Activated T-helper 1 cell treated with anti-CD3 and anti-CD28 coated beads, Interleukin-12 subunit alpha, Interleukin-12 subunit beta, Interleukin-2, Interleukin-4 antibody, amounts not matched to agents 30 ng/mL and 10 ng/mL and 1 ng/mL, durations not matched to agents 14 hours and 24 hours and 36 hours (primary cell): ENCODE results near the gene FBLN7. TPM values are rescaled to one million over a fixed set of nuclear protein-coding genes. Genes with fewer than 3 reads are reported as not detected.
A peak's percentile ranks its signal among the peaks of the same experiment; 100 is the strongest.

ENCODE experiments used
- DNase-seq: peaks from one replicate; pipeline ENCODE4 v3.0.0; 2021; ENCODE audit warnings: low spot score
- H3K27ac Mint-ChIP-seq: one replicate; pipeline ENCODE4 v1.8.0; 2021; ENCODE audit warnings: mild to moderate bottlenecking, mixed read lengths
- H3K27me3 Mint-ChIP-seq: one replicate; pipeline ENCODE4 v1.8.0; 2022; ENCODE audit warnings: mild to moderate bottlenecking, moderate library complexity, mixed read lengths; ENCODE audit not compliant: insufficient read depth
- H3K36me3 Mint-ChIP-seq: one replicate; pipeline ENCODE4 v1.8.0; 2021; ENCODE audit warnings: low read depth, mixed read lengths
- H3K4me1 Mint-ChIP-seq: one replicate; pipeline ENCODE4 v1.8.0; 2021; ENCODE audit warnings: low read depth, mixed read lengths
- H3K4me3 Mint-ChIP-seq: one replicate; pipeline ENCODE4 v1.8.0; 2021; ENCODE audit warnings: mild to moderate bottlenecking, moderate library complexity, mixed read lengths
- H3K9me3 Mint-ChIP-seq: one replicate; pipeline ENCODE4 v1.8.0; 2021; ENCODE audit warnings: mixed read lengths
- intact Hi-C: fragments of 100-400 bp; cut with micrococcal nuclease; formaldehyde crosslinking; loops from one replicate; pipeline ENCODE4 v1.15.1; 2024
- total RNA-seq: library from RNA; stranded (reverse); gene quantifications from 2 replicates; pipeline ENCODE4 v1.2.3, GENCODE V29; 2022

Gene FBLN7
- total RNA-seq, 1 donor from 2014 or later: 26.4 TPM

GRCh38 chr2:112185131-112185530, 46.9 kb downstream of the FBLN7 start:
- H3K27me3 Mint-ChIP-seq: no peaks in the 10 kb centered on the region
- H3K27ac Mint-ChIP-seq: no peak overlapping the region

GRCh38 chr2:112187046-112187715, 49.0 kb downstream of the FBLN7 start:
- no peak for DNase-seq
- peaks cover 50% of the 10 kb centered on the region for H3K36me3 Mint-ChIP-seq
- intact Hi-C loops: loop anchor here (5.0 to 10.0 kb wide), 4 partner anchors 295 to 395 kb away; partner anchors contain the start of genes ANAPC1, CHCHD5, POLR1B and TTL
- H3K27me3 Mint-ChIP-seq: no peaks in the 10 kb centered on the region
- H3K4me3 Mint-ChIP-seq: peak overlapping the region; percentile 45
- peak overlapping the region; percentile 94 for H3K27ac Mint-ChIP-seq
- H3K4me1 Mint-ChIP-seq: peaks cover 72% of the 10 kb centered on the region
- H3K9me3 Mint-ChIP-seq: no peaks in the 10 kb centered on the region

More at GRCh38 chr2:112185131-112185530, 46.9 kb downstream of the FBLN7 start:
- peaks cover 64% of the 10 kb centered on the region for H3K4me1 Mint-ChIP-seq
- H3K36me3 Mint-ChIP-seq: peaks cover 42% of the 10 kb centered on the region
- intact Hi-C loops: loop anchor here (5.0 to 10.0 kb wide), 4 partner anchors 297 to 397 kb away; partner anchors contain the start of genes ANAPC1, CHCHD5, POLR1B and TTL
- H3K9me3 Mint-ChIP-seq: no peaks in the 10 kb centered on the region
- no peak overlapping the region for H3K4me3 Mint-ChIP-seq
- no peak for DNase-seq

- H3K4me3 Mint-ChIP-seq: peak overlapping the region; percentile 45
- peaks cover 56% of the 10 kb centered on the region for H3K36me3 Mint-ChIP-seq
- intact Hi-C loops: loop anchor here (1.0 to 10.0 kb wide), 10 partner anchors 17 to 394 kb away; partner anchors contain the start of genes ANAPC1, CHCHD5, POLR1B and TTL
- H3K4me1 Mint-ChIP-seq: peaks cover 71% of the 10 kb centered on the region
- H3K9me3 Mint-ChIP-seq: no peaks in the 10 kb centered on the region
- H3K27me3 Mint-ChIP-seq: no peaks in the 10 kb centered on the region
- H3K27ac Mint-ChIP-seq: peak overlapping the region; percentile 94
- DNase-seq: peak; percentile 69
Measured at GRCh38 chr2:112187805-112188596, 49.8 kb downstream of the FBLN7 start.

GRCh38 chr2:112189001-112189556, 50.9 kb downstream of the FBLN7 start:
- H3K27me3 Mint-ChIP-seq: no peaks in the 10 kb centered on the region
- peaks cover 52% of the 10 kb centered on the region for H3K36me3 Mint-ChIP-seq
- no peaks in the 10 kb centered on the region for H3K9me3 Mint-ChIP-seq
- DNase-seq: no peak
- intact Hi-C loops: loop anchor here (2.0 to 10.0 kb wide), 8 partner anchors 16 to 393 kb away; partner anchors contain the start of genes ANAPC1, CHCHD5, POLR1B and TTL
- peak overlapping the region; percentile 94 for H3K27ac Mint-ChIP-seq
- peak overlapping the region; percentile 31 for H3K4me3 Mint-ChIP-seq
- H3K4me1 Mint-ChIP-seq: peaks cover 67% of the 10 kb centered on the region

DNA sequence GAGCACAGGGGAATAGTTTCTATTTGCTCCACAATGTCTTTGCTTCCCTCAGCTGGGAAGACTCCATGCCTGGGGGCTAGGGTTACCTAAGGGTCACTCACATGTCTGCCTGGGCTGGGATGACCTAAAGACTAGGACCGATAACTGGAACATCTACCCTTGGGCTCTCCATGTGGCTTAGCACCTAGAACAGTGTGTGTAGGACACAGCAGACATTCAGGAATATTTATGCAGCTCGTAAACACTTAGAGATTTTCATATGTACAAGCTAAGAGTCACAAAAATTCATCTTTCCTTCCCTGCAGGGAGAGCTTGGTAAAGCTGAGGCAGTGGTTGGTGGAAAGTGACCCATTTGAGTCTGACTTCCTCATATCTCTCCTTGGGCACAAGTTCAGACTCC, 55.8 kb downstream of the FBLN7 start:
- H3K36me3 Mint-ChIP-seq: peaks cover 40% of the 10 kb centered on the region
- no peaks in the 10 kb centered on the region for H3K27me3 Mint-ChIP-seq
- intact Hi-C loops: no loop called here
- no peaks in the 10 kb centered on the region for H3K9me3 Mint-ChIP-seq
- H3K4me3 Mint-ChIP-seq: no peak overlapping the region
- no peak for DNase-seq
- H3K27ac Mint-ChIP-seq: peak overlapping the region; percentile 68
- peaks cover 57% of the 10 kb centered on the region for H3K4me1 Mint-ChIP-seq

- peaks cover 57% of the 10 kb centered on the region for H3K4me1 Mint-ChIP-seq
- H3K9me3 Mint-ChIP-seq: peaks cover 2% of the 10 kb centered on the region
- peaks cover 38% of the 10 kb centered on the region for H3K36me3 Mint-ChIP-seq
- peak overlapping the region; percentile 35 for H3K4me3 Mint-ChIP-seq
- H3K27me3 Mint-ChIP-seq: no peaks in the 10 kb centered on the region
- DNase-seq: no peak
- intact Hi-C loops: no loop called here
- H3K27ac Mint-ChIP-seq: peak overlapping the region; percentile 68
Measured at GRCh38 chr2:112194482-112194881, 56.3 kb downstream of the FBLN7 start.

GRCh38 chr2:112195167-112195766, 57.1 kb downstream of the FBLN7 start:
- Mint-ChIP-seq H3K27ac (no peak overlapping the region), H3K4me1 (peaks cover 58% of the 10 kb centered on the region), H3K9me3 (peaks cover 4% of the 10 kb centered on the region), H3K36me3 (peaks cover 35% of the 10 kb centered on the region), H3K27me3 (no peaks in the 10 kb centered on the region), H3K4me3 (no peak overlapping the region)
- intact Hi-C loops: no loop called here
- no peak for DNase-seq

DNA sequence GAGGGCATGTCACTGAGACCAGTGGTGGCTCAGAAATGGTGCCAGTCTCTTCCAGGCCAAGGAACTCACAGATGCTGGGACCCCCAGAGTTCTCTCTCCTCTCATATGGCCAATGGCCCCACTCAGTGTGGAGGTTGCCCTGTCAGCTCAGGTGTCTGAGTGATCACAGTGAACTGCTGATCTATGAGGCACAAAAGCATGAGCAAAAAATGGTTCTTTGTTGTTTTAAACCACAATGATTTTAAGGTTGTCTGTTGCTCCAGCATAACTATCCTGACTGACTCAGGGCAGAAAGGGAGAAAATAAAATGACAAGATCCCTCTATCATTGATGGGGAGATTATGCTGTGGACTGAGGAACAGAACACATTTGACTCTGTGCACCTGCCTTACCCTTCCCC, 57.8 kb downstream of the FBLN7 start:
- peaks cover 34% of the 10 kb centered on the region for H3K36me3 Mint-ChIP-seq
- no peaks in the 10 kb centered on the region for H3K27me3 Mint-ChIP-seq
- no peak overlapping the region for H3K4me3 Mint-ChIP-seq
- no peak overlapping the region for H3K27ac Mint-ChIP-seq
- peaks cover 4% of the 10 kb centered on the region for H3K9me3 Mint-ChIP-seq
- intact Hi-C loops: no loop called here
- H3K4me1 Mint-ChIP-seq: peaks cover 62% of the 10 kb centered on the region
- DNase-seq: no peak

- Mint-ChIP-seq H3K4me3 (no peak overlapping the region), H3K9me3 (peaks cover 10% of the 10 kb centered on the region), H3K36me3 (peaks cover 31% of the 10 kb centered on the region), H3K27ac (no peak overlapping the region), H3K27me3 (no peaks in the 10 kb centered on the region), H3K4me1 (peaks cover 47% of the 10 kb centered on the region)
- intact Hi-C loops: no loop called here
- DNase-seq: no peak
Measured at GRCh38 chr2:112197868-112198267, 59.7 kb downstream of the FBLN7 start.

GRCh38 chr2:112198780-112199179, 60.6 kb downstream of the FBLN7 start:
- Mint-ChIP-seq H3K36me3 (peaks cover 34% of the 10 kb centered on the region), H3K27ac (no peak overlapping the region), H3K9me3 (peaks cover 18% of the 10 kb centered on the region), H3K4me3 (no peak overlapping the region), H3K27me3 (no peaks in the 10 kb centered on the region), H3K4me1 (peaks cover 42% of the 10 kb centered on the region)
- DNase-seq: no peak
- intact Hi-C loops: no loop called here

GRCh38 chr2:112199188-112199587, 61.0 kb downstream of the FBLN7 start:
- Mint-ChIP-seq H3K9me3 (peaks cover 22% of the 10 kb centered on the region), H3K36me3 (peaks cover 35% of the 10 kb centered on the region), H3K4me1 (peaks cover 38% of the 10 kb centered on the region), H3K27me3 (no peaks in the 10 kb centered on the region), H3K4me3 (no peak overlapping the region), H3K27ac (no peak overlapping the region)
- no peak for DNase-seq
- intact Hi-C loops: no loop called here

DNA sequence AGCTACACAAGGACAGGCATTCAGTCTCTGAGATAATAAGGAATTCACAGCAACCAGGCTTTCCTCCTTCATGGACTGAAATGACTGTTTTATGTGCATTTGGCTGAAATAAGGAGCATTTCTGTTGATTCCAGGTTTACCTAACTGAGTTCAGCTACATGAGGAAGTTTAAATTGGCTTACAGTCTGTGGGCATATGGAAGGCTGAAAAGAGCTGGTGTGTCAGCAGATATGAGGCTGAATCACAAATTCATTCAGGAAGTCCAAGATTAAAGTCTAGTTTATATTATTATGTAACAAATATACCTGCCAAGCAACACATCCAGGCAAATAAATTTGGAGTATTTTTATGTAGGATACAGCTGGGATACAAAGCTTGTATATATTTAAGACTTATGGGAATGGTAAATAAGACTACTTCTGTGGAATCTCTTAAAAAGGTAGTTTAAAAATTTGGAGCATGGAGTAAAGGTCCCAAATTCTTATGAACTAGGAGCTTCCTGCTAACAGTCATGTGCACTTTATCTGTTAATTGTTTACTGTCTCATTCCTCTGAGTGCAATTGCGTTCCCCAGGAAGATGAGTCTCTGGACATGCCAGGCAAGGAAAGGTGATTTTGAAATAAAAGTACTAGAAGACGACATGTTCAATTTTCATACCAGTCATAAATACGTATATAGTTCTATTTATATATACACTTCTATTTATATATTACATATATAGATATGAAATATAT, 63.7 kb downstream of the FBLN7 start:
- H3K27me3 Mint-ChIP-seq: no peaks in the 10 kb centered on the region
- peaks cover 33% of the 10 kb centered on the region for H3K36me3 Mint-ChIP-seq
- peaks cover 17% of the 10 kb centered on the region for H3K4me1 Mint-ChIP-seq
- H3K9me3 Mint-ChIP-seq: peaks cover 38% of the 10 kb centered on the region
- H3K27ac Mint-ChIP-seq: no peak overlapping the region
- no peak overlapping the region for H3K4me3 Mint-ChIP-seq
- no peak for DNase-seq
- intact Hi-C loops: no loop called here
